HG03469 (cell line): ENCODE data around the gene GULP1.
"Not testable (repeated sequence)": the region's sequence is repeated elsewhere in the genome, so short reads cannot be mapped to it uniquely, and the experiment has no call there.

Experiments
- ATAC-seq: cut with Tn5 transposase; IDR thresholded peaks from one replicate; pipeline ENCODE4 v1.9.1; 2021; ENCODE audit warnings: mild to moderate bottlenecking, moderate library complexity, moderate number of reproducible peaks; ENCODE audit not compliant: unreplicated experiment

The GULP1 gene

DNA sequence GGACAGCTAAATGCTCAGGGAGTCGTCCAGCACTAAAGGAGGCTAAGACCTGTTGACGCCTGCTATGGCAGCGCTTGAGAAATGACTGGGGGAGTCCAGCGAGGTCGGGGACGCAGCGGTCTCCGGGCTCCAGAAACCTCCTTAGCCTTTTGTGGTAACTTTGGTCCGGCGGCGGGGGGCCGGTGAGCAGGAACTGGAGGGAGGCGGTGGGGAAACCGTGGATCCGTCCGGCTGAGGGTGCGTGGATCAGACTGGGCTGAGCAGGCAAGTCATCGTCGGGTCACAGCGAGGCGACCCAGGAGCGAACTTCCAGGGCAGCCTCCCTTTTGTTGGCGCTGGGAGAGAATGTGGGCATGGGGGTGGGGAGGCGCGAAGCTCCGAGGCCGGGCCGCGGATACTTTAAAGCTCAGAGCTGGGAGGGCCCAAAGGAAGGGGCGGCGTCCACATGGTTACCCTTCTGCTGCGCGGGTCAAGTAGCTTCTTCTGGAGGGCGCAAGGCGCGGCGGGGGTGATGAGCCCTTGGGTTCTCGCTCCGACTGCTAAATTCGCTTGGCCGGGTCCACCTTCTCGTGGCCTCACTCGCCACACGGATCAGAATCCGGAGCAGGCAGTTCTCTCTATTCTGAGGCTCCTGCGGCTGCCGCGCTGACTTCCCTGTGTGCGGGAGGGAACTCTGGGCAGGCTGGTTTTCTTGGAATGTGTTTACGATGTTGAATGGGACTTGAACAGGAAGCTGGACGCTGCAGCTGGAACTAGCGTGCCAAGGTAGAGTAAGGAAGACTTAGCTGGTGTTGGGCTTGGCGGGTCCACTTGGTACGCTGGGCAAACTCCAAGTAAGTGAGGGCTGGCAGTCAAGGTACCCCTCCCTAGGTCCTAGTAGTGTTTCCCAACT, 920 bp downstream of the GULP1 start:
- no peak for ATAC-seq

DNA sequence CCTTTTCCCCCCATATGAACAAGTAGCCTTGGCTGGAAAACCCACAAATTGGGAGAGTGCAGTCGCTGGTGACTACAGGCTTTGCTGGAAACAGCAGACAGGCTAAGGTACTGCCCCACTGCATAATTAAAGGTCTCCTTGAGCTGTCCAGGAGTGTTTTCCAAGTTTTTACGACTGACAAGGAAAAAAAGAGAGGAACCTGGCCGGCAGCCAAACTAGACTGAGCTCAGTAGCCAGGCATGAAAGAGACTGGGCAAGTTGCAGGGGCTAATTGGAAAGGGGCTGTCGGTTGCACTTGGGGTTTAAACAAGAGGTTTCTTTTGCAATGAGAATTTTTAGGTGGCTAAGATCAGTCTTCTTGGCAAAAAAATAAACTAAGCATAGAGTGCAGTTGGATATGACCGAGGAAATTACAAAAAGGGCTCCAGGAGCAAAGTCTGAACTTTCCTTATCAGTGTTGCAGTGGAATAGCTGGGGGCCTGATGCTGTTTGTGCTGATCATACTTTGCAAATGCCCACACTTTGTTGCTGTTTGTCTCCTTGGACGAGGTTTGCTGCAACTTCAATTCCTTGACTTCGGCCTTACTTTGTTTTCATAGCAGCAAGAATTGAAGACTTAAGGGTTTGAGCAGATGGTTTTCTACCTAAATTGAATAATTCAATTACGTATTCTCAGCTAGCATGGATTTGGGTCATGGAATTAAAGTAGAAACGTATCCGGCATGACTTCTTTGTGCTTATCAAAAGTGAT, 2.1 kb downstream of the GULP1 start:
- no peak for ATAC-seq

DNA sequence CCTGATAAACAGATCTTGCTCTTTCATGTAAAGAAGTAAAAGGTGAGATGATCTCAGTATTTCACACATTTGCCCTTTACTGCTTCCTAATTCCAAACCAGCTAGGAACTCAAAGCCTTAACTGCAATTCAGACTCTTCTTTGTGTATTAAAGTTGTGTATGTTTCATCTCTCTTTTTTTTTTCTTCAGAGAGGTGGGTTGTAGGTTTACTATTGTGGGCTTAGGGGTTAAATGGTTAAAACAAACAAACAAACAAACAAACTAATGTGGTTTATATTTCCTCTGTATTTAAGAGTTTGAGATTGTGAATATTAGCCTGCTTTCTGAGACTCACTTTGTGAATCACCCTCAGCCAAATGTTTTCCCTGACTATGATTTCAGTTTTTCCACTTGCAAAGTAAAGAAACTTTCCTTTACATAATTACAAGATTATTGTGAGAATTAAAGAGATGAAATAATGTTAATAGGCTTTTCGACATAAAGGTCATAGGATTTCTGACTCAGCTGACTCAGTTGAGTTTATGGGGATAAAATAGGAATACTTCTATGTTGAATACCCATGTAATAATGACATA, 2.8 kb downstream of the GULP1 start:
- no peak for ATAC-seq

DNA sequence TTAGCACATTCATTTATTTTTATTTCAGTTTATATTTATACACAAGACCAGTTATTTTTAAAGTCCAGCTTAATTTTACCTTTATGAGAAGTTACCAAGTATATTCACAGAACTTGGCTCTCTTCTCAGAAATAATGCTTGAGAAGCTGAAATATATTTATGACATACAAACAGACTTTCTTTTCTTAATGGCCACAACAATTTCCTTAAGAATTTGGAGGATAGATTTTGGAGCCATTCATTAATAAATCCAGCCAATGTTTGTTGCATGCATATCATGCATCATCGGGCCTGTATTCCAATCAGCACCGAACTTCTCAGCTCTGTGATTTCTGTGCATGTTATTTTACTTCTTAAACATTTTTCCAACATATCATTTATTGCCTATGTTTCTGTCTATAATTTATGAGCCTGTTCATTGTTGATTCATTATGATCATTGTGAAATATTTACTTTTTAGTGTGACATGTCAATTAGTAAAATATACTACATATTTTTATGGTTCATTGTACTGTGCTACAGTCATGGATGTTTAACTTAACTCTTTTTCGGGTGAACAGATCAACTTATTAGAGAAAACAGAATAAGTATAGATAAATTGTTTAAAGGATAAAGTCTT, 3.5 kb downstream of the GULP1 start:
- no peak for ATAC-seq

DNA sequence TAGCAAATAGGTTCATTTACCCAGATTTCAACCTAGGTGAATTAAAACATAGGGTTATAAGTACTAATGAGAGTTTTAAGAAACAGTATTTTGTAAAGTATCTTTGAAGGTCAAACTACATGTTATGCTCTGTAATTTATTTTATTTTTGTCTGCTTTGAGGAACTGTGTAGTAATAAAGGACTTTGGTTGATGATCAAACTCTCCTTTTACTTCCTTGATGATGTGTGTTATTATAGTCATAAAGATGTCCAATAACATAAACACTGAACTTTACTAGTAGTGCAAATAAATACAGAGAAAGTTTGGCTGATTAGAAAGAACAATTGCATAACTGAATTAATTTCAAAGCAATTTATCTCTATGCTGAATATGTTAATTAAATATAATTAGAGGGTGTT, 6.3 kb downstream of the GULP1 start:
- no peak for ATAC-seq

DNA sequence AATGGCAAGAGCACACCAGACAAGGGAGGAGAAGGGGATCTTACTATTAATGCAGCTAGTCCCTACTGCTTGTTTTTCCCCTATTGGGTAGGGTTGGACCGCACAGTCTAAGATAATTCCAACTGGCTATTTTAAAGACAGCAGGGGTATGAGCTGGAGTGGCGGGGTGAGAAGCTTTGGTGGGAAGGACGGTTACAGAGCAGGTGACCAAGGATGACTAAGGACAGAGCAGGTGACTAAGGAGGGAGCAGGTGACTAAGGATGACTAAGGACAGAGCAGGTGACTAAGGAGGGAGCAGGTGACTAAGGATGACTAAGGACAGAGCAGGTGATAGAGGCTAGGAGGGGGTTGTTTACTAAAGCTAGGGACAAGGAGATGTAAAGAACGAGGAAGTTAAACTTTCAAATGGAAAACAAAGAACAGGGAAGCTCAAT, 7.3 kb downstream of the GULP1 start:
- not testable (repeated sequence) for ATAC-seq

DNA sequence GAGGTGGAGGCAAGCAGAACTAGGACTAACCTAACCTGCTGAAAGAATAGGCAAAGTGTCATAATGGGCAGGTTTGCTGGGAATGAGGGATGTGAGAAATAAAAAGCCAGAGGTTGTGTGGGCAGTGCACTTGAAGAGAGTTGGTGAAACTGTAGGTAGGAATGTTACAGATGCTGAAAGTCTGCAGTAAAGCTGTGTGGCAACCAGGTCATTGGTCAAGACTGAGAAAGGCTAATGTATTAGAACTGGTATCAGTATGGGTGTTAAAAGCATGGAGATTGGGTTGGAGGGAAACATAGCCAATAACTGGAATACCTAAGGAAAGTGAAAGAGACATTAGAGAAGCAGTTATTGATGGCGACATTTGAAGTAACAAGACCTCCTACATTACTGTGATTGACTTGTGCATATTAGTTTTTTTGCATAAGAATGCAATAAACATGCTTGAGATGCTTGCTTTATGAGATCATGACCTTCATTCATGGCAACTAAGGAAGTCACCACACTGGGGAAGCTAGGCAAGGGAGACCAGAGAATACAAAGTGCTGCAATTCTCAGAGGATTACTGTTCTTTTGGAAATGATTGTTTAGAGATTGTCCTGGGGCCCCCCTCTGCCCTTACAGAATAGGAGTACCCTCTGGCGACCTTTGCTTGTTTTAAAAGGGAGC, 11.8 kb downstream of the GULP1 start:
- ATAC-seq, result no peak

DNA sequence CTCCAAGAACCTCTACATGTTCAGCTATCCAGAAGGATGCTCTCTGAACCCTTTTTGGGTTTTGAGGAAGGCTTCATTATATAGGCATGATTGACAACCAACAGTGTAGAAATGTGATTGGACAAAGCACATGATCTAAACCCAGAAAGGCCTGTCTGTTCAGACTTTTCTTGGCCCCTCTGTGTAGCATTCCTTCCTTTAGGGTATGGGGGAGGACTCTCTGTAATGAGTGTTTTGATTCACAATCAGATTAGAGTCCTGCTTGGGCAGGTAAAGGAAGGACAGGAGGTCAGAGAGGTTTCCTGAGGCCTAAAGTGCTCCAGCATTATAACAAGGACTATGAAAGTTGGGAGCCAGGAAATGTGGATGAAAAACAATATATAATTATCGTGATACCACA, 13.6 kb downstream of the GULP1 start:
- no peak for ATAC-seq

DNA sequence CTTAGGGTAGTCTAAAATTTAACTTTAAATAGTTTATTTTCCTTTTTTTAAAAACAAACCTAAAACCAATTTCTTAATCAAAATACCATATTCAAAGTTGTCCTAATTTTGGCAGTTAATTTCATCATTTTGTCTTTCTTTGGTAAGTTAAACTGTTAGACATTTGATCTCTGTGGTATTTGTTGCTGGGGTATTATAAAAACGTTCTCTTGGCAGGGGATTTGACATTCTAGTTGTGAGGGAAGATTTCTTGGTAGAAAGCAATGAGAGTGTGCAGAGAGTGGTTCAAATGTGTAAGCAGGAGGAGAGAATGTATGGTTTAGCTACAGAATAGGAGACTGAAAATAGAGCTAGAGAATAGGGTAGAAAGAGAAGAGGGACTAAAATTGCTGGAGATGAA, 14.6 kb downstream of the GULP1 start:
- no peak for ATAC-seq

DNA sequence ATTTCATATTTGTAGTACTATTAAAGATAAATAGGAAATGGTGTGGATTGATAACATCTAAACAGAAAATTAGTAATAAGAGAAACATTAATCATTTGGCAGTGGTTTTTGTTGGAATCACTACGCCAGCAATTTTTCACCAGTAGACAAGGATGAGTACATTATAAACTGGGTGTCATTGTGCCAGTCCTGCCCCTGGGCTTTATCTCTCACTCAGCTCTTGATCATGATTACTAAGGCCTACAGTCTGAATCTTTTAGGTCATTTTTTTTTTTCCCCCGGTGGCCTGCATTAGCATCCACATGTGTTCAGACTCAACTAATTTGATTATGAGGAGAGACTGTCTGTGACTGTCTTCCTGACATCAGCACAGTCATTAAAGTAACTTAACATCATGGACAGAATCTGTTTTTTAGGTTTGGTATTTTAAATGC, 16.2 kb downstream of the GULP1 start:
- no peak for ATAC-seq

DNA sequence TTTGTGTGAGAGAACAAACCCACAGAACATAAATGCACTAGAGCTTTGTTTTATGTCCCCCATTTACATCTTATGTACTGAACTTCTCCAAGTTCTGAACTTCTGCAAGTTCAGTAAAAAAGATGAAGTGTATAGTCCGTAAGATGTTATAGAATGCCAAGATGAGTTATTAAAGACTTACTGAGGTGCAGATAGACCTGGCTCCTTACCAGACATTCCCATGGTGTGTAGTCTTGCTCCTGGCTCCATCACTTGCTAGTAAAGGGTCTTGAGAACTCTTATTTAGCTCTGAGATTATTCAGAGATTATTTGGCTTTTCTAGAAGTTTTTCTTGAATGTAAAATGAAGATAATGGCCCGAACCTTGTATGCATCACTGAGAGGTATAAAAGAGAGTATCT, 16.8 kb downstream of the GULP1 start:
- ATAC-seq, result no peak

DNA sequence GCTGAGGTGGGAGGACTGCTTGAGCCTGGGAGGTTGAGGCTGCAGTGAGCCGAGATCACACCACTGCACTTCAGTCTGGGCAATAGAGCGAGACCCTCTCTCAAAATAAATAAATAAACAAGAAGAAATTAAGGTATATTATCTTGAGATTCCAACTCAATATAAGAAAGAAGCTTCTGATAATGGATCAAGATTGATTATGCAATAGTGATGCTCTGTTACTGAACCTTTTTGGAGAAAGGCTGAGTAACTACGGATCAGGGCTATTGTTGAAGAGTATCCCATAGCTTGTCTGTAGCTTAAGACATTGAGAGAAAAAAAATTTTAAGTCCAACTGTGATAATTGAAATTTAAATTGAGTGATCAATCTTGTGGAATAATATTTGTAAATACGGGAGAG, 17.7 kb downstream of the GULP1 start:
- no peak for ATAC-seq

DNA sequence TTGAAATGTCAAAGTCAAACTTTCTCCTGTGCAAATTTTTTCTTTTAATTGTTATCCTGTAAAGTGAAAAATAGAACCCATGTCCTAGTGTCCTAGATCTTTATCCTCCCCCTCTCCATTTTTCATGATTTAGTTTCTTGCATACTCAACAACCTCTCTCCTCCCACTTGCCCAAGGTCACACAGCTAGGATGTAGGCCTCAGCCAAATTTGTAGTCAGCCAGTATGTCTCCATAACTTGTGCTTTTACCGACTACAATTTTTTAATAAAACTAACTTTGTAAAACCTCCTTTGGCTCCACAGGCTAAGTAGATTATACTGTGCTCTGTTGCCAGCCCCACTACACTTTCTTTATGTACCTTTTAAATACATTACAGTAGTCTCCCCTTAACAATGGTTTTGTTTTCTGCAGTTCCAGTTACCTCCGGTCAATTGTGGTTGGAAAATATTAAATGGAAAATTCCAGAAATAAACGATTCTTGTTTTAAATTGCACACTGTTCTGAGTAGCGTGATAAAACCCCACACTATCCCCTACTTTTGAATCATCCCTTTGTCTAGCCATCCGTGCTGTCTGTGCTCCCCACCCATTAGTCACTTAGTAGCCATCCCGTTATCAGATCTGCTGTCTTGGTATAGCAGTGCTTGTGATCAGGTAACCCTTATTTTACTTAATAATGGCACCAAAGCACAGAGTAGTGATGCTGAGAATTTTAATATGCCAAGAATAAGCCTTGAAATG, 22.8 kb downstream of the GULP1 start:
- ATAC-seq, result no peak

DNA sequence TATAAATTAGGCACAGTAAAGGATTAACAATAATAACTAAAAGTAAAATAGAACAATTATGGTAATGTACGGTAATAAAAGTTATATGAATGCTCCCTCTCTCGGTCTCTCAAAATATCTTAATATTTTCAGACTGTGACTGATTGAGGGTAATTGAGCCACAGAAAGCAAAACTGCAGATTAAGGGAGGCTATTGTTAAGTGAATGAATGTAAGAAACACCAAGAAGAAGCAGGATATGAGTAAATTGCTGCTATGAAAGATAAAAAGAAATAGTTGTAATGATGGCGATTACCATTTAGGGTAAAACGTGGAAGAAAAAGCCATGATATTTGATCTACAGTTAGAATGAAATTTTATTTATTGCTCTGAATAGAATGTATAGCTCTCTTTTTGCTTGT, 24.1 kb downstream of the GULP1 start:
- no peak for ATAC-seq

DNA sequence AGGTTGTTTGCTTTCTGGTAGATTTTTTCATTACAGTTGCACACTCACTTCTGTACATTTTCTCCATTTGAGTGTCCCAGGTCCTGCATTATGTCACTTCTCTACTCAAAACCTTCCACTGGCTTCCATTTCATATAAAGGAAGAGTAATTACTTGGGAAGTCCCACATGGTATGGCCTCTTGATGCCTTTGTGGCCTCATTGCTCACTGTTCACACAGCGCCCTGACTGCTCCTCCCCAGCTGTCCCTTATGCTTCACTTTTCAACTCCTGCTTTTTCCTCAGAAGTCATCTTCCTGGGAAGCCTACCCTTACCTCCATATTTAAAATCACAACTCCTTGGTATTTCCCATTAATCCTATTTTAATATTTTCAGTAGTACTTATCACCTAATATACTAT, 24.7 kb downstream of the GULP1 start:
- ATAC-seq, result no peak

DNA sequence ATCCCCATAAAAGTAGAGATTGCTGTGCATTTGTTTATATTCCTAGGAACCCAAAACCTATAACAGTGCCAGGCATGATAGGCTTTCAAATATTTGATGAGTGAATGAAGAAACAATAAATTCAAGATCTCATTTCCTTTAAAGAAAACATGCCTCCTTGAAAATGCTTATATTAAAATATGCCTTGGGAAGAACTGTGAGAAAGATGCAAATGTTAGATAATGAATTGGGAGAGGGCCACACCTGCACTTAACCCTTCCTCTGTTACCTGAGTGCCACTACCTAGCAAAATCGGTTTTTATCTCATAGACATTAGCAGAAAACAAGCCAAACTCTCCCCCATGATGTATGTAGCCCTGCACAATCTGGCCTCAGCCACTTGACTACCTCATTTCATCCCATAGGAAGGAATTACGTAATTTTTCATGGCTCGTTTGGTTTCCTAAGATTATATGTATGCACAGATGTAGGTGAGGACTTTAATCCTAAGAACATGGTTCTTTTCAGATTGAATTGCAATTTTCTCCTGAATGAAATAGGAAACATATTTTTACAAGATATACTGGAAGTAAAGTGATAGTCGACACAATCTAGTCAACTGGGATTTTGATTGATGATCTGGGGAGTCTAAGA, 25.2 kb downstream of the GULP1 start:
- ATAC-seq, result no peak

DNA sequence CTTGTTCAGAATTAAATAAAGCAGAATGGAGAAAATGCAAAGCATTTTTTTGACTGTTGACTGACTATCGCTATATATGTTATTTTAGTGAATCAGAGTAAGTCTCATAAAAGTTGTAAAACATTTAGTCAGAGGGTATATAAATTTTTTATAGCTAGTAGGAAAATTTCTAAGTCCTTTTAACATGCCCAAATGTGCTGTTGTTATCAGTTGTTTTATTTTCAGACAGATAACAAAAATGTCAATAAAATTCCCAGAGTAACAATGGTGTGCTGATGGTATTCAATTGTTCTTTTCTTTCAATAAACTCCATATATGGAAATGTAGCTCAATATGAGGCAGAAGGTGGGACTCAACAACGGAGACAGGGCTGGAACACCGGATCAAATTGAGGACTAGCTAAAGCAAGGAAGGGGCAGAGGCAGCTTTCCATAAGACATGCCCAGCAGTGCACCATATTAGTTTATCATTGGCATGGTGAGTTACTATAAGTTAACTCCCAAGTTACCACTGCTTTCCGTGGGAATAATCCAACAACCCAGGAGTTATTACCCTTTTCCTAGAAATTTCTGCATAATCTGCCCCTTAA, 26.6 kb downstream of the GULP1 start:
- no peak for ATAC-seq

DNA sequence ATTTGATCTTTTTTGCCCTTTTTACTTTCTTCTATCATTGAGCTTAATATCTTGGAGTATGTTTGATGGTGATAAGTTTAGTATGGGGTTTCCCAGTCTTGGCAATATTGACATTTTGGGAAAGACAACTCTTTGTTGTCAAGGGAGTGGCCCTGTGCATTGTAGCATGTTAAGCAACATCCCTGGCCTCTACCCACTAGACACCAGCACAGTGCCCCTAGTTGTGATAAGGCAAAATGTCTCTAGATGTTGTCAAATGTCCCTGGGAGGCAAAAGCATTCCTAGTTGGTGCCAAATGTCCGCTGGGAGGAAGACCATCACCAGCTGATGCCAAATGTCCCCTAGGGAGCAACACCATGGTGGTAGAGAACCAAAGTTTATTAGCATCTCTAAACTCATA, 28.2 kb downstream of the GULP1 start:
- no peak for ATAC-seq

DNA sequence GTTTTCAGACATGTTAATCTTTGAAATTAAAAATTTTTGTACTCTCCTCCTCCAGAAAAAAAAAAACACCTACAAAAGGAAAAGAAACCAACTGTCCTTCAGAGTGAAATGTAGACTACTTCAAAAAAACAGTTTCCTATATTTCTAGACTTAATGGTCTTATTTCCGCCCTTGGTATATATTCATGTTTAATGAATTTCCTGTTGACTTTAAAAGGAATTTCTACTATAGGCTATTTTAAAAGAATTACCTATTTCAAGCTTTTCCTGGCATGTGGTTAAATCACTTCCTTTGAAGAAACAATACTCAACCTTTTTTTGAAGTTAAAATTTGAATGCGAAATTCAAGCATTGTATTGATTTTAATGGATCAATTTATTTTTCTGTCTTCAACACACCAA, 29.2 kb downstream of the GULP1 start:
- no peak for ATAC-seq
